NT2/D1 (cell line): ENCODE measurements around the gene ZNF280A.

Experiments
- DNase-seq: peaks from one replicate; pipeline ENCODE4 v3.0.0-alpha.2; 2011; ENCODE audit warnings: low read depth, low spot score
- H3K27me3 ChIP-seq: 2 replicates; pipeline ENCODE4 v1.6.0; 2011; ENCODE audit warnings: mild to moderate bottlenecking; ENCODE audit not compliant: insufficient read length, insufficient read depth
- H3K36me3 ChIP-seq: 2 replicates; pipeline ENCODE4 v1.6.1; 2011; ENCODE audit warnings: mild to moderate bottlenecking, low read length, mixed read lengths; ENCODE audit not compliant: insufficient read depth, insufficient read length
- H3K4me1 ChIP-seq: 2 replicates; pipeline ENCODE4 v1.5.1; 2011; ENCODE audit not compliant: insufficient read depth, insufficient read length
- H3K4me3 ChIP-seq: 2 replicates; pipeline ENCODE4 v1.5.1; 2011; ENCODE audit warnings: low read depth; ENCODE audit not compliant: insufficient read length
- H3K9ac ChIP-seq: 2 replicates; pipeline ENCODE4 v1.6.0; 2011; ENCODE audit warnings: low read depth; ENCODE audit not compliant: insufficient read length
- H3K9me3 ChIP-seq: 2 replicates; pipeline ENCODE4 v1.5.1; 2011; ENCODE audit warnings: mild to moderate bottlenecking, low read length; ENCODE audit not compliant: insufficient read depth
- SUZ12 ChIP-seq: IDR thresholded peaks from 2 replicates; pipeline ENCODE4 v1.6.1; 2011; ENCODE audit not compliant: insufficient read length, insufficient read depth; ENCODE audit errors: extremely low read depth
- YY1 ChIP-seq: IDR thresholded peaks from 2 replicates; pipeline ENCODE4 v1.6.1; 2011; ENCODE audit not compliant: insufficient read length, insufficient read depth
- ZNF274 ChIP-seq: IDR thresholded peaks from 2 replicates; pipeline ENCODE4 v1.6.1; 2011; ENCODE audit warnings: mild to moderate bottlenecking, low read depth, low read length

The ZNF280A gene

GRCh38 chr22:22556578-22556977 lies 36.5 kb upstream of the ZNF280A start:
- DNase-seq: no peak
- Histone ChIP-seq H3K9me3 (peaks cover 10% of the 10 kb centered on the region; the same call in 1 of the 2 replicates), H3K27me3 (peaks cover 81% of the 10 kb centered on the region), H3K4me1 (no peaks in the 10 kb centered on the region), H3K36me3 (no peaks in the 10 kb centered on the region), H3K4me3 (no peak overlapping the region), H3K9ac (no peak overlapping the region)
- TF ChIP-seq ZNF274 (no peak), SUZ12 (no peak), YY1 (no peak)

GRCh38 chr22:22555596-22555995 lies 35.5 kb upstream of the ZNF280A start:
- Histone ChIP-seq H3K9ac (no peak overlapping the region), H3K4me3 (no peak overlapping the region), H3K9me3 (peaks cover 10% of the 10 kb centered on the region; the same call in 1 of the 2 replicates), H3K4me1 (no peaks in the 10 kb centered on the region), H3K36me3 (no peaks in the 10 kb centered on the region), H3K27me3 (peaks cover 82% of the 10 kb centered on the region)
- TF ChIP-seq YY1: no peak
- TF ChIP-seq SUZ12: no peak
- TF ChIP-seq ZNF274: no peak
- DNase-seq: no peak

DNA sequence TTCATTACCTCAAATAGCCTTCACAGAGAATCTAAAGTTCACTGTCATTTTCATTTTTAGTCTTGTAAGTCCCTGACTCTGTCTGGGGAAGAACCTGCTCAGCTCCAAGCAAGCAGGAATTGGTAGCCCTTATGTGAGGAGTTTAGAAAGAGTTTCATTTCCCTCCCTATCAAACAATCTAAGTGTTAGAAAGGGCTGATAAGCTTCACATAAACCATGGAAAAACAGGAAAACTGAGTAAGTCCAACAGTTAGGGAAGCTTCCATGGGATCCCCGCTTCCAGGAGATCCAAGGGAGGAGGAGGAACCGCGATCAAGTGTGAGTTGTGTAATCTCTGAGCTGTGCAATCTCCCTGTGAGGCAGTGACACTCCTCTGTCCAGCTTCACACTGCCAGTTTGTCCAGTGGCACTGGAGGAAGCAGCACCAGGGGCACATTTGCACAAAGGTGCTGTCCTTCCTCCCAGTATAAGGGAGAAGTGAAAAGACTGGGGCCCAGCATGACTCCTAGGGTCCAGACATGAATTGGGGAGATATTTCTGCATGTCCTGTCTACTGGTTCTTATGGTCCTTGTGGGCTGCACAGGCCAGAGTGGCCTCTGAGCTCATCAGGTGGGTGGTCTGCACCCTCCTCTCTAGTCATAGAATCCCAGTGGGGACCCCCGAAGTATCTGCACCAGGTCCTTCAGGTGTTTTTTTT lies 34.7 kb upstream of the ZNF280A start:
- Histone ChIP-seq H3K27me3 (peaks cover 83% of the 10 kb centered on the region), H3K9me3 (peaks cover 10% of the 10 kb centered on the region; the same call in 1 of the 2 replicates), H3K4me3 (no peak overlapping the region), H3K36me3 (no peaks in the 10 kb centered on the region), H3K4me1 (no peaks in the 10 kb centered on the region), H3K9ac (no peak overlapping the region)
- TF ChIP-seq YY1 (no peak), SUZ12 (no peak), ZNF274 (no peak)
- DNase-seq: no peak

GRCh38 chr22:22553735-22554586 lies 33.9 kb upstream of the ZNF280A start:
- Histone ChIP-seq H3K9me3 (peaks cover 3% of the 10 kb centered on the region; the same call in 1 of the 2 replicates), H3K9ac (no peak overlapping the region), H3K36me3 (no peaks in the 10 kb centered on the region), H3K27me3 (peaks cover 83% of the 10 kb centered on the region), H3K4me3 (no peak overlapping the region), H3K4me1 (no peaks in the 10 kb centered on the region)
- no peak for DNase-seq
- no peak for TF ChIP-seq YY1
- TF ChIP-seq ZNF274: no peak
- TF ChIP-seq SUZ12: no peak

- no peak for DNase-seq
- peaks cover 90% of the 10 kb centered on the region for H3K27me3 ChIP-seq
- H3K9ac ChIP-seq: no peak overlapping the region
- TF ChIP-seq ZNF274 (no peak), YY1 (no peak), SUZ12 (no peak)
- no peak overlapping the region for H3K4me3 ChIP-seq
- H3K4me1 ChIP-seq: no peaks in the 10 kb centered on the region
- H3K9me3 ChIP-seq: no peaks in the 10 kb centered on the region
- no peaks in the 10 kb centered on the region for H3K36me3 ChIP-seq
Observed at GRCh38 chr22:22553141-22553540, 33.1 kb upstream of the ZNF280A start.

DNA sequence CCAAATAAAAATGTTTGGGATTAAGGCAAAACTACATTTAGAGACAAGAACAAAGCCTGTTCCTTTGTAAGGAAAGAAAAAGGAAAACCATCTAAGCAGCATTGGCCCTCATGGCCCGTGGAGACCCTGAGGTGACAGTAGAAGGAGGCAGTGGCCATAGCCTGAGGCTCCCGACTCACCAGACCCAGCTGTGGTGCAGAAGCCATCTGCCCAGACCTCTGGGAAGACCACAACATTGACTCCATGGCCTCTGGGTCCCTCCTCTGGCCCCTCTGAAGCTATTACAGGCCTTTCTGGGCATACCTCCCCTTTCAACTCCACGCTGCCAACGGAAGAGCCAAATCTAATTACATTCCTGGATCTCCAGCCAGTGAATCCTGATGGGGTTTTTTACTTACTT lies 32.6 kb upstream of the ZNF280A start:
- TF ChIP-seq ZNF274: no peak
- TF ChIP-seq YY1: no peak
- no peak for TF ChIP-seq SUZ12
- H3K9ac ChIP-seq: no peak overlapping the region
- H3K27me3 ChIP-seq: peaks cover 95% of the 10 kb centered on the region
- no peaks in the 10 kb centered on the region for H3K9me3 ChIP-seq
- no peaks in the 10 kb centered on the region for H3K36me3 ChIP-seq
- no peaks in the 10 kb centered on the region for H3K4me1 ChIP-seq
- no peak for DNase-seq
- no peak overlapping the region for H3K4me3 ChIP-seq

DNA sequence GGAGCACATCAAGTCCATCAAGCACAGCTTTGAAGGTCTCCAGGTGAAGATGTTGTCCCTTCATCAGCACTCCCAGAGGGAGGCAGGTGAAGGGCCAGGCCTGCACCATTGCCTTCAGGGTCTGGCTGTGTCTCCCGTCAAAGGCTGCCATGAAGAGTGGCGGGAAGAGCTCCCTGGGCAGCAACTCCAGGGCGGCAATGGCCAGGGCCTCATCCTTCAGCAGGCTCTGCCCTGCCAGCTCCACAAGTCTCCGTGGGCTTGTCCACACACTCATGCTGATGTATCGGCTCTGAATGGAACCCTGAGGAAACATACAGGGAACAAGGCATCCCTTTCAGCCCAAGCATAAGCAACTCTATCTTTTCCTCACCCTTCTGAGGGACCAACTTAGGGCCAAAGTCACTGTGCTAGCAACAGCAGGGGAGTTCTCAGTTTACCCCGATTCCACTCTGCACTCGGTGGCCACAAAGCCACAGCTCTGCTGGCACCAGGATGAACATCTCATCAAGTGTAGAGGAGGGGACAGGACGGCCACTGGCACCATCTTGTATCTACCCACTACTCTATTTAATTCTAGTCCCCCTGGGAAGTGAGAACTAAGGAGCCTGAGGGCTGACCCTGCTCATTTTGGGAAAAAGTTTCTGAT lies 30.8 kb upstream of the ZNF280A start:
- DNase-seq: no peak
- no peak for TF ChIP-seq ZNF274
- no peak for TF ChIP-seq YY1
- TF ChIP-seq SUZ12: no peak
- Histone ChIP-seq H3K4me3 (no peak overlapping the region), H3K9ac (no peak overlapping the region), H3K4me1 (no peaks in the 10 kb centered on the region), H3K9me3 (no peaks in the 10 kb centered on the region), H3K27me3 (peaks cover 98% of the 10 kb centered on the region), H3K36me3 (no peaks in the 10 kb centered on the region)
